NB4 (cell line): ENCODE data around the gene GUCY1A1.

Experiments
- CTCF ChIP-seq: IDR thresholded peaks from one replicate; pipeline ENCODE4 v1.5.1; 2012; ENCODE audit warnings: low read depth, low read length
- MAX ChIP-seq: IDR thresholded peaks from 2 replicates; pipeline ENCODE4 v1.6.1; 2011; ENCODE audit warnings: low read depth, low read length
- POLR2A ChIP-seq: IDR thresholded peaks from 2 replicates; pipeline ENCODE4 v1.6.1; 2011; ENCODE audit warnings: mild to moderate bottlenecking; ENCODE audit not compliant: insufficient read length; ENCODE audit errors: extremely low read depth

DNA sequence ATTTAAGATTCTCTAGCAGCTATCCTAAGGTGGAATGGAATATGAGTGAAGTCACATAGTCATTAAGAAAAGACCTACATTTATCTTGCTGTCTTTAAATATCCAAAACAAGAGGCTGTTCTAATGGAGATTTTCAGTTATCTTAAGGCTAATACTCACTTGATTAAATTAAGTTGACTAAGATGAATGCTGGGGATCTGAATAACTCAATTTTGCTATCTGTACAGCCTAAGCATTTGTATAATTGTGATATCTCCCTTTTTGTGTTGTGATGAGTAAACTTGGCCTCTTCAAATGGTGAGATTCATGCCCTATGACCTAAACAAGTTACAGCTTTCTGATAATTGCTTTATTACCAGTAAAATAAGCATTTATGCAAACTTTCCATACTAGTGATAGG lies 13.6 kb upstream of the GUCY1A1 start:
- TF ChIP-seq CTCF (no peak), POLR2A (no peak), MAX (no peak)
